ENCODE results near the gene DLX1. TPM values are rescaled to one million over a fixed set of nuclear protein-coding genes. Genes with fewer than 3 reads are reported as not detected.

DLX1 gene
- polyA plus RNA-seq, 3 donors = 0.05 TPM; not detected in 2

DNA sequence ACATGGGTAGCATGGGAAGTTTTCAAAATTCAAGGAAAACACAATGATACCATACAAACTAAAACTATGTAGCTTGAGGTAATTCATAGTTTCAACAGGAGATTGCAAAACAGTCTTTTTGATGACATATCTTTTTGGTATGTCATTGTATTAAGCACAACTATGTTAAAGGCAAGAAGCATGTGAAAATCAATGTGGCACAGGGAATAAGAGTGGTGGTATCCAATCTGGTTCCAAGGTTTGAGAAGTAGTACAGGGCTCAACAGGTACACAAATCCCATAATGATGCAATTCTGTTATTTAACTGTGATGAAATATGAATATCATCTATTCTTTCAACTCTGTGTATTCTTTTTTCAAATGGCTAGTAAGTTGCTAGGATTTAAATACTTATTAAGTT lies 33.8 kb downstream of the DLX1 start:
- no peaks in the 10 kb centered on the region for H3K79me2 ChIP-seq (ENCODE audit: insufficient read depth, low read length)
- H3K36me3 ChIP-seq (replicated peaks in 1 of 2; ENCODE audit: control insufficient read depth in 1 of 2, insufficient read depth in 2 of 2, low read length in 2 of 2) = no peaks in the 10 kb centered on the region
- H3K4me1 Mint-ChIP-seq = peaks cover 5% of the 10 kb centered on the region
- H3K27ac Mint-ChIP-seq = no peak overlapping the region
- DNase-seq = no peak
- no peaks in the 10 kb centered on the region for H4K20me1 ChIP-seq (ENCODE audit: insufficient read depth, low read length)
- no peaks in the 10 kb centered on the region for H3K36me3 Mint-ChIP-seq
- H3K27ac ChIP-seq (ENCODE audit: low read depth in 1 of 2, low read length in 2 of 2) = no peak overlapping the region
- peaks cover 0 to 4% of the 10 kb centered on the region in 2 donors for H3K27me3 ChIP-seq (ENCODE audit: control insufficient read depth in 2 of 2, insufficient read depth in 2 of 2, low read length in 2 of 2)
- H3K4me1 ChIP-seq (ENCODE audit: control insufficient read depth in 1 of 2, insufficient read depth in 2 of 2, low read length in 2 of 2) = no peaks in the 10 kb centered on the region
- peaks cover 4 to 13% (median 8%) of the 10 kb centered on the region in 3 donors for H3K27me3 Mint-ChIP-seq (ENCODE audit: low read depth in 3 of 3)
- H2AFZ ChIP-seq (ENCODE audit: insufficient read depth, low read depth, low read length, poor library complexity, severe bottlenecking) = no peak overlapping the region
- no peaks in the 10 kb centered on the region for H3K9me3 ChIP-seq (replicated peaks in 1 of 2; ENCODE audit: control insufficient read depth in 1 of 2, insufficient read depth in 1 of 2, low read length in 2 of 2)
- TF ChIP-seq, protein P1, sequence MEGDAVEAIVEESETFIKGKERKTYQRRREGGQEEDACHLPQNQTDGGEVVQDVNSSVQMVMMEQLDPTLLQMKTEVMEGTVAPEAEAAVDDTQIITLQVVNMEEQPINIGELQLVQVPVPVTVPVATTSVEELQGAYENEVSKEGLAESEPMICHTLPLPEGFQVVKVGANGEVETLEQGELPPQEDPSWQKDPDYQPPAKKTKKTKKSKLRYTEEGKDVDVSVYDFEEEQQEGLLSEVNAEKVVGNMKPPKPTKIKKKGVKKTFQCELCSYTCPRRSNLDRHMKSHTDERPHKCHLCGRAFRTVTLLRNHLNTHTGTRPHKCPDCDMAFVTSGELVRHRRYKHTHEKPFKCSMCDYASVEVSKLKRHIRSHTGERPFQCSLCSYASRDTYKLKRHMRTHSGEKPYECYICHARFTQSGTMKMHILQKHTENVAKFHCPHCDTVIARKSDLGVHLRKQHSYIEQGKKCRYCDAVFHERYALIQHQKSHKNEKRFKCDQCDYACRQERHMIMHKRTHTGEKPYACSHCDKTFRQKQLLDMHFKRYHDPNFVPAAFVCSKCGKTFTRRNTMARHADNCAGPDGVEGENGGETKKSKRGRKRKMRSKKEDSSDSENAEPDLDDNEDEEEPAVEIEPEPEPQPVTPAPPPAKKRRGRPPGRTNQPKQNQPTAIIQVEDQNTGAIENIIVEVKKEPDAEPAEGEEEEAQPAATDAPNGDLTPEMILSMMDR (IDR thresholded peaks at IDR 0.05) = no peak
- intact Hi-C loops (cut with micrococcal nuclease) = no loop called here
- no peak overlapping the region for H3K4me3 ChIP-seq (replicated peaks in 1 of 3; ENCODE audit: low read depth in 2 of 3, low read length in 3 of 3)
- no peak overlapping the region for H3K4me3 Mint-ChIP-seq
- no peak overlapping the region for H3K9ac ChIP-seq (ENCODE audit: insufficient read depth, low read length, poor library complexity, severe bottlenecking)
- no peak overlapping the region for H3K4me2 ChIP-seq (replicated peaks; ENCODE audit: extremely low read depth, low read length, poor library complexity, severe bottlenecking)
- H3K9me3 Mint-ChIP-seq = no peaks in the 10 kb centered on the region

DNA sequence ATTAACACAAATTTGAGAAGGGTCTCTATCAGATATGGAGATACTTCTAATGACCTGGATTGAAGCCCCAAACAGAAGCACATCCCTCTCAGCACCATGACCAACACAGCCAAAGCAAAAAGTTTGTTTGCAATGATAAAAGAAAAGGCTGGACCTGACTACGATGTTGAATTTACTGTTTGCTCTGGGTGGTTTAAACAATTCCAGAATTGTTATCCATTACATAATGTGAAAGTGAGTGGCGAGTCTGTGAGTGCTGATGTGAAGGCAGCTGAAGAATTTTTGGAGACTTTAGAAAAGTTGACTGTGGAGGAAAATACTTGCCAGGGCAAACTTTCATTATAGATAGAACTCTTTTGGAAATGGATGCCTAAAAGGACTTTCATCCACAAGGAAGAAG lies 34.8 kb downstream of the DLX1 start:
- Histone ChIP-seq H3K79me2 (ENCODE audit: insufficient read depth, low read length) (no peaks in the 10 kb centered on the region), H3K4me1 (ENCODE audit: control insufficient read depth in 1 of 2, insufficient read depth in 2 of 2, low read length in 2 of 2) (no peaks in the 10 kb centered on the region), H3K9me3 (replicated peaks in 1 of 2; ENCODE audit: control insufficient read depth in 1 of 2, insufficient read depth in 1 of 2, low read length in 2 of 2) (no peaks in the 10 kb centered on the region), H4K20me1 (ENCODE audit: insufficient read depth, low read length) (no peaks in the 10 kb centered on the region), H2AFZ (ENCODE audit: insufficient read depth, low read depth, low read length, poor library complexity, severe bottlenecking) (no peak overlapping the region), H3K36me3 (replicated peaks in 1 of 2; ENCODE audit: control insufficient read depth in 1 of 2, insufficient read depth in 2 of 2, low read length in 2 of 2) (no peaks in the 10 kb centered on the region), H3K4me2 (replicated peaks; ENCODE audit: extremely low read depth, low read length, poor library complexity, severe bottlenecking) (no peak overlapping the region), H3K27me3 (ENCODE audit: control insufficient read depth in 2 of 2, insufficient read depth in 2 of 2, low read length in 2 of 2) (peaks cover 0 to 2% of the 10 kb centered on the region in 2 donors), H3K4me3 (replicated peaks in 1 of 3; ENCODE audit: low read depth in 2 of 3, low read length in 3 of 3) (no peak overlapping the region), H3K9ac (ENCODE audit: insufficient read depth, low read length, poor library complexity, severe bottlenecking) (no peak overlapping the region), H3K27ac (ENCODE audit: low read depth in 1 of 2, low read length in 2 of 2) (no peak overlapping the region)
- Mint-ChIP-seq H3K27me3 (ENCODE audit: low read depth in 3 of 3) (peaks cover 2 to 4% (median 4%) of the 10 kb centered on the region in 3 donors), H3K27ac (no peak overlapping the region), H3K4me3 (no peak overlapping the region), H3K4me1 (peaks cover 5% of the 10 kb centered on the region), H3K9me3 (no peaks in the 10 kb centered on the region), H3K36me3 (no peaks in the 10 kb centered on the region)
- no peak for DNase-seq
- WGBS (ENCODE audit: insufficient coverage) = 60% methylated on average over 1 of the region's 2 CpGs
- intact Hi-C loops (cut with micrococcal nuclease) = no loop called here
- TF ChIP-seq, protein P1 (IDR thresholded peaks at IDR 0.05) = no peak
